SK-N-SH (cell line): ENCODE measurements around the gene GABRA5. TPM values are rescaled to one million over a fixed set of nuclear protein-coding genes. Genes with fewer than 3 reads are reported as not detected.

Source experiments
- CTCF ChIA-PET: fragments of 300-600, 350-600 bp; formaldehyde crosslinking; extraction: SDS; loops from one replicate; lab custom pipeline; 2021; lab: Yijun Ruan, JAX
- POLR2A ChIA-PET: fragments of 350-600 bp; sonication (Branson Sonifier 250); formaldehyde crosslinking; extraction: SDS; loops from one replicate; lab custom pipeline; 2020; ENCODE audit warnings: antibody characterized with exemption, inconsistent platforms; lab: Yijun Ruan, JAX
- DNase-seq: peaks from one replicate; pipeline ENCODE4 v3.0.0; 2012
- H2AFZ ChIP-seq: fragments of 200-600 bp; sonication (generic); 2 replicates; pipeline ENCODE4 v1.8.1; 2016; ENCODE audit warnings: antibody characterized with exemption, mild to moderate bottlenecking, low read depth
- H3F3A ChIP-seq: fragments of 200-600 bp; sonication (generic); replicated peaks from 2 replicates; pipeline ENCODE3; 2016; ENCODE audit warnings: antibody characterized with exemption, mild to moderate bottlenecking; ENCODE audit not compliant: insufficient read depth
- H3K27ac ChIP-seq, 2 experiments: fragments of 200-500 bp in 1 of 2; fragments of 200-600 bp in 1 of 2; sonication (Bioruptor generic) in 1 of 2; sonication (generic), shearing (Covaris generic) in 1 of 2; 2 replicates each; pipeline versions ENCODE4 v1.5.1 to v1.6.1; 2014 to 2016; ENCODE audit warnings: low read depth in 2 of 2, inconsistent platforms in 1 of 2, low read length in 1 of 2, mild to moderate bottlenecking in 1 of 2, mixed read lengths in 1 of 2
- H3K27me3 ChIP-seq: fragments of 200-600 bp; sonication (generic), shearing (Covaris generic); 2 replicates; pipeline ENCODE4 v1.6.1; 2016; ENCODE audit warnings: mixed run types; ENCODE audit not compliant: insufficient read depth
- H3K36me3 ChIP-seq, 2 experiments: fragments of 200-500 bp in 1 of 2; fragments of 200-600 bp in 1 of 2; sonication (Bioruptor generic) in 1 of 2; sonication (generic) in 1 of 2; replicated peaks in 1 of 2; 2 replicates each; pipeline versions ENCODE3 to v1.5.1; 2014 to 2016; ENCODE audit warnings: low read length in 1 of 2, mild to moderate bottlenecking in 1 of 2; ENCODE audit not compliant: insufficient read depth in 2 of 2, control insufficient read depth in 1 of 2
- H3K4me1 ChIP-seq, 2 experiments: fragments of 200-500 bp in 1 of 2; fragments of 200-600 bp in 1 of 2; sonication (Bioruptor generic) in 1 of 2; sonication (generic), shearing (Covaris generic) in 1 of 2; 2 replicates each; pipeline versions ENCODE4 v1.5.1 to v1.6.1; 2014 to 2016; ENCODE audit warnings: low read depth in 1 of 2, low read length in 1 of 2, mixed run types in 1 of 2; ENCODE audit not compliant: insufficient read depth in 2 of 2, control insufficient read depth in 1 of 2
- H3K4me2 ChIP-seq: fragments of 200-600 bp; sonication (generic), shearing (Covaris generic); 2 replicates; pipeline ENCODE4 v1.6.1; 2017; ENCODE audit warnings: mixed run types
- H3K4me3 ChIP-seq, 2 experiments: fragments of 200-500 bp in 1 of 2; fragments of 200-600 bp in 1 of 2; sonication (Bioruptor generic) in 1 of 2; sonication (generic), shearing (Covaris generic) in 1 of 2; 2 replicates each; pipeline versions ENCODE4 v1.5.1 to v1.8.1; 2014 to 2016; ENCODE audit warnings: low read depth in 2 of 2, inconsistent platforms in 1 of 2, low read length in 1 of 2, mild to moderate bottlenecking in 1 of 2, mixed read lengths in 1 of 2, moderate library complexity in 1 of 2
- H3K79me2 ChIP-seq: fragments of 200-600 bp; sonication (generic); 2 replicates; pipeline ENCODE4 v1.8.1; 2017; ENCODE audit warnings: mild to moderate bottlenecking; ENCODE audit not compliant: insufficient read depth
- H3K9ac ChIP-seq: fragments of 200-600 bp; sonication (generic); 2 replicates; pipeline ENCODE4 v1.6.1; 2017; ENCODE audit warnings: mixed run types
- H3K9me2 ChIP-seq: fragments of 200-600 bp; sonication (generic); 2 replicates; pipeline ENCODE4 v1.6.1; 2017; ENCODE audit warnings: mixed run types
- H3K9me3 ChIP-seq: fragments of 200-600 bp; sonication (generic); 2 replicates; pipeline ENCODE4 v1.6.1; 2017; ENCODE audit warnings: mixed run types, mild to moderate bottlenecking, moderate library complexity
- H4K20me1 ChIP-seq: fragments of 200-600 bp; sonication (generic); 2 replicates; pipeline ENCODE4 v1.6.1; 2017; ENCODE audit warnings: mild to moderate bottlenecking, mixed run types; ENCODE audit not compliant: insufficient read depth
- CTCF ChIP-seq: fragments of 200-600 bp; sonication (generic); IDR thresholded peaks from 2 replicates; pipeline ENCODE4 v1.6.1; 2017; ENCODE audit warnings: antibody characterized with exemption, mild to moderate bottlenecking, moderate library complexity
- EZH2phosphoT487 ChIP-seq: fragments of 200-600 bp; sonication (generic); IDR thresholded peaks from 2 replicates; pipeline ENCODE4 v1.6.1; 2017; ENCODE audit warnings: low read depth, mixed run types, mild to moderate bottlenecking, antibody characterized with exemption, moderate library complexity, borderline replicate concordance
- FOXJ3 ChIP-seq: sonication (generic); formaldehyde crosslinking; IDR thresholded peaks from 2 replicates; pipeline ENCODE4 v1.5.1; 2020; ENCODE audit warnings: mild to moderate bottlenecking, missing genetic modification reagents
- FOXM1 ChIP-seq: IDR thresholded peaks from 2 replicates; pipeline ENCODE4 v1.4.0; 2012; ENCODE audit warnings: low read depth, mild to moderate bottlenecking
- GABPA ChIP-seq: IDR thresholded peaks from 2 replicates; pipeline ENCODE4 v1.4.0; 2012; ENCODE audit warnings: low read depth, mild to moderate bottlenecking
- GATA2 ChIP-seq: sonication (generic); formaldehyde crosslinking; IDR thresholded peaks from 2 replicates; pipeline ENCODE4 v1.5.0; 2020; ENCODE audit warnings: mild to moderate bottlenecking, missing genetic modification reagents
- IRF3 ChIP-seq: fragments of 150-350 bp; IDR thresholded peaks from 2 replicates; pipeline ENCODE4 v1.6.1; 2016; ENCODE audit warnings: mild to moderate bottlenecking, low read depth, low read length
- MAX ChIP-seq: IDR thresholded peaks from 2 replicates; pipeline ENCODE4 v1.4.0; 2012; ENCODE audit warnings: low read depth
- MXI1 ChIP-seq: IDR thresholded peaks from 2 replicates; pipeline ENCODE4 v1.6.1; 2012; ENCODE audit warnings: mild to moderate bottlenecking, low read depth, low read length, improper control_type of control experiment
- POLR2AphosphoS5 ChIP-seq: IDR thresholded peaks from 2 replicates; pipeline ENCODE4 v1.6.1; 2012; ENCODE audit warnings: low read depth, low read length
- RAD21 ChIP-seq: IDR thresholded peaks from 2 replicates; pipeline ENCODE4 v1.6.1; 2012; ENCODE audit warnings: mild to moderate bottlenecking, low read length
- RCOR1 ChIP-seq: fragments of 150-350 bp; IDR thresholded peaks from 2 replicates; pipeline ENCODE4 v1.6.1; 2017; ENCODE audit warnings: antibody characterized with exemption, low read length
- REST ChIP-seq: IDR thresholded peaks from 2 replicates; pipeline ENCODE4 v1.6.1; 2012; ENCODE audit warnings: mild to moderate bottlenecking, low read depth, low read length, moderate library complexity
- RFX5 ChIP-seq: IDR thresholded peaks from 2 replicates; pipeline ENCODE4 v1.6.1; 2012; ENCODE audit warnings: mild to moderate bottlenecking, improper control_type of control experiment, low read length
- RXRA ChIP-seq: IDR thresholded peaks from 2 replicates; pipeline ENCODE4 v1.4.0; 2012; ENCODE audit warnings: low read depth, mild to moderate bottlenecking, borderline replicate concordance
- SIN3A ChIP-seq: IDR thresholded peaks from 2 replicates; pipeline ENCODE4 v1.6.1; 2012; ENCODE audit warnings: low read depth, mild to moderate bottlenecking, low read length, moderate library complexity, borderline replicate concordance
- TAF1 ChIP-seq: IDR thresholded peaks from 2 replicates; pipeline ENCODE4 v1.6.1; 2012; ENCODE audit warnings: low read depth, mild to moderate bottlenecking, low read length, moderate library complexity, borderline replicate concordance
- TCF12 ChIP-seq: IDR thresholded peaks from 2 replicates; pipeline ENCODE4 v1.4.0; 2012
- ZBTB33 ChIP-seq: IDR thresholded peaks from 2 replicates; pipeline ENCODE4 v1.4.0; 2012; ENCODE audit warnings: low read depth, borderline replicate concordance
- WGBS: methylation state at CpG from one replicate; pipeline ENCODE4 v1.1.6; 2017; ENCODE audit warnings: low lambda C conversion rate; 5-methylcytosine and 5-hydroxymethylcytosine counted together
- polyA plus RNA-seq, 3 experiments: library from polyadenylated mRNA; depleted of rRNA; stranded (reverse); fragments of >200 nt; gene quantifications; 2 replicates each; pipeline ENCODE4 v1.2.3, GENCODE V29; 2012

GABRA5 gene
- polyA plus RNA-seq, 1 of the 3 experiments (the other 2 are of a cell fraction) = not detected

GRCh38 chr15:26928051-26928450 lies 61.2 kb downstream of the GABRA5 start:
- Histone ChIP-seq H3K27me3 (no peaks in the 10 kb centered on the region), H4K20me1 (no peaks in the 10 kb centered on the region), H2AFZ (no peak overlapping the region), H3K36me3 (no peaks in the 10 kb centered on the region), H3K4me3 (no peak overlapping the region), H3K9me2 (no peaks in the 10 kb centered on the region), H3K4me2 (no peak overlapping the region), H3F3A (no peaks in the 10 kb centered on the region), H3K79me2 (no peaks in the 10 kb centered on the region), H3K9me3 (no peaks in the 10 kb centered on the region), H3K4me1 (no peaks in the 10 kb centered on the region), H3K9ac (no peak overlapping the region), H3K27ac (no peak overlapping the region)
- CTCF ChIA-PET = interaction anchor here (1.5 to 2.3 kb wide), 2 partner anchors 19 to 37 kb away, joined by 3 to 7 read pairs; no protein-coding TSS in a partner anchor
- POLR2A ChIA-PET = no interaction called here
- TF ChIP-seq TAF1 (no peak), FOXM1 (no peak), TCF12 (no peak), GABPA (no peak), POLR2AphosphoS5 (no peak), ZBTB33 (no peak), GATA2 (CRISPR knock-in tag) (no peak), EZH2phosphoT487 (no peak), MXI1 (no peak), SIN3A (no peak), IRF3 (no peak), RFX5 (no peak), MAX (no peak), RXRA (no peak), RCOR1 (no peak)
- no peak for DNase-seq
- 40% methylated on average over 8 of the region's 8 CpGs for WGBS

- Histone ChIP-seq H3K9me2 (no peaks in the 10 kb centered on the region), H3K4me2 (no peak overlapping the region), H2AFZ (no peak overlapping the region), H3K27ac (no peak overlapping the region), H3K9me3 (no peaks in the 10 kb centered on the region), H3K9ac (no peak overlapping the region), H4K20me1 (no peaks in the 10 kb centered on the region), H3K79me2 (no peaks in the 10 kb centered on the region), H3K4me1 (no peaks in the 10 kb centered on the region), H3F3A (no peaks in the 10 kb centered on the region), H3K27me3 (no peaks in the 10 kb centered on the region), H3K4me3 (no peak overlapping the region), H3K36me3 (no peaks in the 10 kb centered on the region)
- CTCF ChIA-PET = interaction anchor here (1.5 kb wide), 1 partner anchor 20 kb away, joined by 3 read pairs; no protein-coding TSS in a partner anchor
- WGBS = 31% methylated on average over 3 of the region's 4 CpGs
- no peak for DNase-seq
- POLR2A ChIA-PET = no interaction called here
- TF ChIP-seq POLR2AphosphoS5 (no peak), REST (no peak), CTCF (no peak), EZH2phosphoT487 (no peak), SIN3A (no peak), FOXM1 (no peak), FOXJ3 (CRISPR knock-in tag) (no peak), RAD21 (no peak), TAF1 (no peak), RCOR1 (no peak)
Observed at GRCh38 chr15:26929588-26929987, 62.7 kb downstream of the GABRA5 start.
